HL-60 (cell line): Measurements from ENCODE around the gene ACAD9.

Experiments used
- DNase-seq, 2 experiments: peaks; one replicate each; pipeline ENCODE4 v3.0.0-alpha.2; 2010 to 2020; ENCODE audit warnings: low read depth in 1 of 2, low spot score in 1 of 2
- H3K27ac ChIP-seq: fragments of 250-450 bp; sonication (Bioruptor Pico); replicated peaks from 2 replicates; pipeline ENCODE4 v1.5.1; 2020; ENCODE audit warnings: mild to moderate bottlenecking, moderate library complexity
- H3K27me3 ChIP-seq: fragments of 250-450 bp; sonication (Bioruptor Pico); 2 replicates; pipeline ENCODE4 v1.5.1; 2021; ENCODE audit warnings: mild to moderate bottlenecking, moderate library complexity; ENCODE audit not compliant: insufficient read depth, poor library complexity, severe bottlenecking
- H3K4me3 ChIP-seq: replicated peaks from 2 replicates; pipeline ENCODE4 v1.5.1; 2011; ENCODE audit warnings: mild to moderate bottlenecking, control low read depth, low read length; ENCODE audit not compliant: insufficient read depth
- GABPA ChIP-seq: IDR thresholded peaks from 2 replicates; pipeline ENCODE4 v1.6.1; 2012; ENCODE audit warnings: low read depth
- POLR2AphosphoS5 ChIP-seq: IDR thresholded peaks from 2 replicates; pipeline ENCODE4 v1.6.1; 2012; ENCODE audit warnings: low read depth
- SPI1 ChIP-seq: IDR thresholded peaks from 2 replicates; pipeline ENCODE4 v1.6.1; 2012; ENCODE audit warnings: low read depth, mild to moderate bottlenecking, borderline replicate concordance
- TF ChIP-seq, protein P1 (sequence below): IDR thresholded peaks from one replicate; pipeline ENCODE4 v1.5.1; 2011; ENCODE audit warnings: low read length, control low read depth, inconsistent platforms; ENCODE audit not compliant: insufficient read depth
- TF ChIP-seq, protein P2 (sequence below): IDR thresholded peaks from 2 replicates; pipeline ENCODE4 v1.6.1; 2012; ENCODE audit warnings: low read depth; ENCODE audit not compliant: insufficient replicate concordance

ACAD9 gene

DNA sequence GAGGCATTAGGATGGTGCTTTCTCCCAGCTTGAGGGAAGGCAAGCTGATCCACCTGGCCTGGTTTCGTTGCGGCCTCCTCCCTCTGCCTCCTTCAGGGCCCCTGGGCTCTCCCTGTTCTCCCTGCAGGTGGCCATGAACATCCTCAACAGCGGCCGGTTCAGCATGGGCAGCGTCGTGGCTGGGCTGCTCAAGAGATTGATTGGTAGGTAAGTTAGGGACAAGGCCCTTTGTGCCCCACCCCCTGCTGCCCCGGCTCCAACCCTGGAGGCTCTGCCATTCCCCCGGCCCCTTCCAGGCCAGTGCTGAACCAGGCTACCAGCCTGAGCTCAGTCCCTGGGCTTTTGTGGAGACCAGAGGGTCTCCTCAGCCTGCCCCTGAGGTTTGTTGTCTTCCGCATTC lies 23.0 kb downstream of the ACAD9 start:
- Histone ChIP-seq H3K27ac (no peak overlapping the region), H3K27me3 (no peaks in the 10 kb centered on the region), H3K4me3 (no peak overlapping the region)
- TF ChIP-seq POLR2AphosphoS5 = no peak
- TF ChIP-seq, protein P1, sequence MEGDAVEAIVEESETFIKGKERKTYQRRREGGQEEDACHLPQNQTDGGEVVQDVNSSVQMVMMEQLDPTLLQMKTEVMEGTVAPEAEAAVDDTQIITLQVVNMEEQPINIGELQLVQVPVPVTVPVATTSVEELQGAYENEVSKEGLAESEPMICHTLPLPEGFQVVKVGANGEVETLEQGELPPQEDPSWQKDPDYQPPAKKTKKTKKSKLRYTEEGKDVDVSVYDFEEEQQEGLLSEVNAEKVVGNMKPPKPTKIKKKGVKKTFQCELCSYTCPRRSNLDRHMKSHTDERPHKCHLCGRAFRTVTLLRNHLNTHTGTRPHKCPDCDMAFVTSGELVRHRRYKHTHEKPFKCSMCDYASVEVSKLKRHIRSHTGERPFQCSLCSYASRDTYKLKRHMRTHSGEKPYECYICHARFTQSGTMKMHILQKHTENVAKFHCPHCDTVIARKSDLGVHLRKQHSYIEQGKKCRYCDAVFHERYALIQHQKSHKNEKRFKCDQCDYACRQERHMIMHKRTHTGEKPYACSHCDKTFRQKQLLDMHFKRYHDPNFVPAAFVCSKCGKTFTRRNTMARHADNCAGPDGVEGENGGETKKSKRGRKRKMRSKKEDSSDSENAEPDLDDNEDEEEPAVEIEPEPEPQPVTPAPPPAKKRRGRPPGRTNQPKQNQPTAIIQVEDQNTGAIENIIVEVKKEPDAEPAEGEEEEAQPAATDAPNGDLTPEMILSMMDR = no peak
- no peak for TF ChIP-seq GABPA
- no peak for TF ChIP-seq SPI1
- TF ChIP-seq, protein P2, sequence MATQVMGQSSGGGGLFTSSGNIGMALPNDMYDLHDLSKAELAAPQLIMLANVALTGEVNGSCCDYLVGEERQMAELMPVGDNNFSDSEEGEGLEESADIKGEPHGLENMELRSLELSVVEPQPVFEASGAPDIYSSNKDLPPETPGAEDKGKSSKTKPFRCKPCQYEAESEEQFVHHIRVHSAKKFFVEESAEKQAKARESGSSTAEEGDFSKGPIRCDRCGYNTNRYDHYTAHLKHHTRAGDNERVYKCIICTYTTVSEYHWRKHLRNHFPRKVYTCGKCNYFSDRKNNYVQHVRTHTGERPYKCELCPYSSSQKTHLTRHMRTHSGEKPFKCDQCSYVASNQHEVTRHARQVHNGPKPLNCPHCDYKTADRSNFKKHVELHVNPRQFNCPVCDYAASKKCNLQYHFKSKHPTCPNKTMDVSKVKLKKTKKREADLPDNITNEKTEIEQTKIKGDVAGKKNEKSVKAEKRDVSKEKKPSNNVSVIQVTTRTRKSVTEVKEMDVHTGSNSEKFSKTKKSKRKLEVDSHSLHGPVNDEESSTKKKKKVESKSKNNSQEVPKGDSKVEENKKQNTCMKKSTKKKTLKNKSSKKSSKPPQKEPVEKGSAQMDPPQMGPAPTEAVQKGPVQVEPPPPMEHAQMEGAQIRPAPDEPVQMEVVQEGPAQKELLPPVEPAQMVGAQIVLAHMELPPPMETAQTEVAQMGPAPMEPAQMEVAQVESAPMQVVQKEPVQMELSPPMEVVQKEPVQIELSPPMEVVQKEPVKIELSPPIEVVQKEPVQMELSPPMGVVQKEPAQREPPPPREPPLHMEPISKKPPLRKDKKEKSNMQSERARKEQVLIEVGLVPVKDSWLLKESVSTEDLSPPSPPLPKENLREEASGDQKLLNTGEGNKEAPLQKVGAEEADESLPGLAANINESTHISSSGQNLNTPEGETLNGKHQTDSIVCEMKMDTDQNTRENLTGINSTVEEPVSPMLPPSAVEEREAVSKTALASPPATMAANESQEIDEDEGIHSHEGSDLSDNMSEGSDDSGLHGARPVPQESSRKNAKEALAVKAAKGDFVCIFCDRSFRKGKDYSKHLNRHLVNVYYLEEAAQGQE = no peak
- DNase-seq = no peak

- DNase-seq = no peak
- TF ChIP-seq, protein P1 = no peak
- TF ChIP-seq, protein P2 = no peak
- TF ChIP-seq GABPA = no peak
- TF ChIP-seq POLR2AphosphoS5 = no peak; the same call in 1 of the 2 replicates
- TF ChIP-seq SPI1 = no peak
- Histone ChIP-seq H3K27me3 (no peaks in the 10 kb centered on the region), H3K4me3 (no peak overlapping the region), H3K27ac (no peak overlapping the region)
Observed at GRCh38 chr3:128903501-128903900, 24.1 kb downstream of the ACAD9 start.

DNA sequence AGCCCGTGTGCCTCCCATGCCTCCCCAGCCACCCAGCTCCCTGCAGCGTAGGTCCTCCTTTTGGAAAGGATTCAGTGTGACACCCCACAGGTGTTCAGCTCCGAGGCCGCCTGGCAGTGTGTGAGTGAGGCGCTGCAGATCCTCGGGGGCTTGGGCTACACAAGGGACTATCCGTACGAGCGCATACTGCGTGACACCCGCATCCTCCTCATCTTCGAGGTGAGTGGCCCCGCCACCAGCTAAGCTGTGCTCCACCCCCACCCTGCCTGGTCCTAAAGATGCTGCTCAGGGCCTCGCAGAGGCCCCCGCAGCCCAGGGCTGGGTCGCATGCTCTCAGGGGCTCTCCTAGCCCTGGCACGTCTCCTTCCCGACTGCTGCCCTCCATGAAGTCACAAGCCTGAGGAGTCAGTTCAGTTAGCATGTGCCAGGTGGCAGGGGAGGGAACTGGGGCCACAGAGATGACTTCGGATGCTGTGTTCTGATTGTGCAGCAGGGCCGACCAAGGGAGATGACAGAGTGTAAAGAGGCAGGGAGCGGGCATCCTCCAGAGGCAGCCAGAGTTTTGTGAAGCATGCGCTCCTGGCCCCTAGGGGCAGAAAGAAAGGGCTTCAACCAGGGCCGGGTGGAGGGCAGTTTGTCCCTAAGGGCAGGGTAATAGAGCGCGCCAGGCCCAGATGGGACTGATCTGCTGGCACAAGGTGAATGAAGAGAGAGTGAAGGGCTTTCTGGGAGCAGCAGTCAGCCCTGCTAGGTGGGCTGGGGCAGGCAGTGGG lies 26.8 kb downstream of the ACAD9 start:
- H3K4me3 ChIP-seq = no peak overlapping the region
- no peak for DNase-seq
- no peak overlapping the region for H3K27ac ChIP-seq
- TF ChIP-seq, protein P1 = no peak
- TF ChIP-seq, protein P2 = no peak
- no peak for TF ChIP-seq POLR2AphosphoS5
- no peaks in the 10 kb centered on the region for H3K27me3 ChIP-seq
